A549 (cell line): ENCODE data around the gene RHO. TPM values are rescaled to one million over a fixed set of nuclear protein-coding genes. Genes with fewer than 3 reads are reported as not detected.
"Not testable (repeated sequence)": the region's sequence is repeated elsewhere in the genome, so short reads cannot be mapped to it uniquely, and the experiment has no call there.

Experiments
- ATAC-seq, 2 experiments: fragments of 200-7000 bp in 1 of 2; fragments of >200 bp in 1 of 2; cut with Nextera tagmentation in 1 of 2; cut with Tn5 transposase in 1 of 2; 3 replicates each; pipeline versions ENCODE4 v1.8.0 to v1.9.1; 2018 to 2020; ENCODE audit warnings: mild to moderate bottlenecking in 1 of 2, moderate library complexity in 1 of 2
- CTCF ChIA-PET: fragments of 300-600 bp; sonication (Branson Sonifier 250); formaldehyde crosslinking; extraction: SDS; loops from one replicate; lab custom pipeline; 2021; ENCODE audit warnings: antibody characterized with exemption, inconsistent platforms; lab: Yijun Ruan, JAX
- POLR2A ChIA-PET: fragments of 350-600 bp; formaldehyde crosslinking; extraction: SDS; loops from one replicate; lab custom pipeline; 2021; ENCODE audit warnings: antibody characterized with exemption, inconsistent platforms; lab: Yijun Ruan, JAX
- DNase-seq, 2 experiments: peaks; one replicate each; pipeline versions ENCODE4 v3.0.0 to v3.0.0-alpha.2; 2011 to 2016; ENCODE audit warnings: low read depth in 1 of 2, low spot score in 1 of 2
- FAIRE-seq: peaks from 2 replicates; lab custom pipeline; 2011; peaks lifted over from hg19 to GRCh38; lab: Jason Lieb, UNC
- H3K27ac ChIP-seq, 2 experiments: fragments of >200 bp; sonication (Bioruptor Twin); formaldehyde crosslinking; 3 replicates each; pipeline ENCODE4 v1.5.1; 2016 to 2017
- H3K4me1 ChIP-seq: fragments of >200 bp; sonication (Bioruptor Twin); formaldehyde crosslinking; 3 replicates; pipeline ENCODE4 v1.6.1; 2016
- H3K4me2 ChIP-seq: fragments of >200 bp; sonication (Bioruptor Twin); formaldehyde crosslinking; 3 replicates; pipeline ENCODE4 v1.6.1; 2016
- H3K4me3 ChIP-seq: fragments of >200 bp; sonication (Bioruptor Twin); formaldehyde crosslinking; 3 replicates; pipeline ENCODE4 v1.5.1; 2016
- H3K9me3 ChIP-seq: fragments of >200 bp; sonication (Bioruptor Twin); formaldehyde crosslinking; 3 replicates; pipeline ENCODE4 v1.6.1; 2016
- ATOH8 ChIP-seq: fragments of 250-450 bp; sonication (Bioruptor Pico); IDR thresholded peaks from 2 replicates; pipeline ENCODE4 v1.5.0; 2020; ENCODE audit warnings: low read depth, mild to moderate bottlenecking, moderate library complexity
- BHLHE40 ChIP-seq: IDR thresholded peaks from 2 replicates; pipeline ENCODE4 v1.6.1; 2012; ENCODE audit warnings: low read depth, low read length, inconsistent platforms
- CBX2 ChIP-seq: fragments of 200-600 bp; sonication (generic); IDR thresholded peaks from 2 replicates; pipeline ENCODE4 v1.6.1; 2016; ENCODE audit warnings: low read depth, mild to moderate bottlenecking, borderline replicate concordance
- CEBPB ChIP-seq, 2 experiments: fragments of >200 bp in 1 of 2; sonication (Bioruptor Twin) in 1 of 2; formaldehyde crosslinking in 1 of 2; IDR thresholded peaks; 2 replicates each; pipeline ENCODE4 v1.6.1; 2012 to 2016
- CHD2 ChIP-seq: fragments of 150-350 bp; IDR thresholded peaks from 2 replicates; pipeline ENCODE4 v1.6.1; 2014; ENCODE audit warnings: low read length; ENCODE audit not compliant: partially characterized antibody
- CTCF ChIP-seq: fragments of >200 bp; sonication (Bioruptor Twin); formaldehyde crosslinking; IDR thresholded peaks from 3 replicates; pipeline ENCODE4 v1.5.1; 2016
- EHF ChIP-seq: fragments of 250-450 bp; sonication (Bioruptor Pico); IDR thresholded peaks from 2 replicates; pipeline ENCODE4 v1.5.0; 2020; ENCODE audit warnings: mild to moderate bottlenecking
- EHMT2 ChIP-seq: fragments of 200-600 bp; sonication (generic); IDR thresholded peaks from 2 replicates; pipeline ENCODE4 v1.6.1; 2016; ENCODE audit warnings: antibody characterized with exemption, low read depth, mild to moderate bottlenecking, moderate library complexity
- EP300 ChIP-seq, 2 experiments: fragments of >200 bp; sonication (Bioruptor Twin); formaldehyde crosslinking; IDR thresholded peaks; 2 replicates in 1 of 2; 3 replicates in 1 of 2; pipeline ENCODE4 v1.6.1; 2016 to 2017
- ESRRA ChIP-seq: fragments of 150-350 bp; IDR thresholded peaks from 2 replicates; pipeline ENCODE4 v1.6.1; 2014; ENCODE audit warnings: mild to moderate bottlenecking, low read length, borderline replicate concordance
- FOSB ChIP-seq: fragments of 250-450 bp; sonication (Bioruptor Pico); IDR thresholded peaks from 2 replicates; pipeline ENCODE4 v1.5.0; 2020; ENCODE audit warnings: mild to moderate bottlenecking, moderate library complexity
- FOSL2 ChIP-seq, 2 experiments: fragments of 450-650 bp in 1 of 2; fragments of >200 bp in 1 of 2; sonication (Bioruptor Twin) in 1 of 2; formaldehyde crosslinking; IDR thresholded peaks; 2 replicates each; pipeline versions ENCODE4 v1.5.0 to v1.6.1; 2016 to 2020; ENCODE audit warnings: mild to moderate bottlenecking in 1 of 2, moderate library complexity in 1 of 2
- FOXS1 ChIP-seq: fragments of 250-450 bp; sonication (Bioruptor Pico); IDR thresholded peaks from 2 replicates; pipeline ENCODE4 v1.5.0; 2020; ENCODE audit warnings: mild to moderate bottlenecking, moderate library complexity
- HOXB5 ChIP-seq: fragments of 250-450 bp; sonication (Bioruptor Pico); IDR thresholded peaks from 2 replicates; pipeline ENCODE4 v1.5.0; 2020; ENCODE audit warnings: mild to moderate bottlenecking, moderate library complexity
- KDM1A ChIP-seq: fragments of 200-600 bp; sonication (generic); IDR thresholded peaks from 2 replicates; pipeline ENCODE4 v1.6.1; 2016; ENCODE audit warnings: low read depth, mild to moderate bottlenecking
- NFE2L2 ChIP-seq: fragments of 150-350 bp; conservative IDR thresholded peaks from 2 replicates; pipeline ENCODE4 v1.6.1; 2014; ENCODE audit warnings: low read length
- PHF8 ChIP-seq: fragments of 200-600 bp; sonication (generic); IDR thresholded peaks from 2 replicates; pipeline ENCODE4 v1.6.1; 2016; ENCODE audit warnings: low read depth, mild to moderate bottlenecking, antibody characterized with exemption, moderate library complexity, borderline replicate concordance
- POLR2A ChIP-seq: IDR thresholded peaks from 2 replicates; pipeline ENCODE4 v1.6.1; 2012; ENCODE audit warnings: mild to moderate bottlenecking, low read length
- RARB ChIP-seq: fragments of 250-450 bp; sonication (Bioruptor Pico); IDR thresholded peaks from 2 replicates; pipeline ENCODE4 v1.8.0; 2021; ENCODE audit warnings: mild to moderate bottlenecking, moderate library complexity
- RCOR1 ChIP-seq: fragments of 150-350 bp; IDR thresholded peaks from 2 replicates; pipeline ENCODE4 v1.6.1; 2014; ENCODE audit warnings: antibody characterized with exemption, low read length, low read depth
- RFX5 ChIP-seq: fragments of 450-650 bp; IDR thresholded peaks from 2 replicates; pipeline ENCODE4 v1.7.1; 2014; ENCODE audit warnings: antibody characterized with exemption, mild to moderate bottlenecking, moderate library complexity
- SMC3 ChIP-seq: fragments of >200 bp; sonication (Bioruptor Twin); formaldehyde crosslinking; IDR thresholded peaks from 3 replicates; pipeline ENCODE4 v1.6.1; 2018; ENCODE audit warnings: inconsistent platforms
- SREBF2 ChIP-seq: fragments of 450-650 bp; IDR thresholded peaks from 2 replicates; pipeline ENCODE4 v1.6.1; 2014; ENCODE audit warnings: mild to moderate bottlenecking, moderate library complexity
- TFCP2L1 ChIP-seq: fragments of 250-450 bp; sonication (Bioruptor Pico); IDR thresholded peaks from 2 replicates; pipeline ENCODE4 v1.5.0; 2021; ENCODE audit warnings: mild to moderate bottlenecking
- TP53 ChIP-seq: fragments of 250-450 bp; sonication (Bioruptor Pico); IDR thresholded peaks from 2 replicates; pipeline ENCODE4 v1.5.0; 2021; ENCODE audit warnings: mild to moderate bottlenecking, moderate library complexity
- ZFP36 ChIP-seq: fragments of 450-650 bp; IDR thresholded peaks from 2 replicates; pipeline ENCODE4 v1.6.1; 2014; ENCODE audit warnings: borderline replicate concordance; ENCODE audit not compliant: partially characterized antibody
- ZNF302 ChIP-seq: fragments of 250-450 bp; sonication (Bioruptor Pico); IDR thresholded peaks from 2 replicates; pipeline ENCODE4 v1.9.0; 2021; ENCODE audit warnings: inconsistent platforms, mild to moderate bottlenecking, moderate library complexity
- WGBS: methylation state at CpG from one replicate; pipeline ENCODE4 v1.1.6; 2017; ENCODE audit errors: missing lambda C conversion rate; 5-methylcytosine and 5-hydroxymethylcytosine counted together
- polyA plus RNA-seq, 4 experiments: library from polyadenylated mRNA; depleted of rRNA in 3 of 4; stranded (reverse); fragments of >200 nt; fragmentation: RNase III in 1 of 4; extraction: RNeasy Plus Mini Kit Qiagen cat#74134 plus additional on column Dnase treatment in 1 of 4; gene quantifications; 2 replicates in 3 of 4; 3 replicates in 1 of 4; pipeline ENCODE4 v1.2.3, GENCODE V29; 2011 to 2017
- TF ChIP-seq, protein P1 (sequence below): IDR thresholded peaks from 2 replicates; pipeline ENCODE4 v1.6.1; 2012; ENCODE audit warnings: low read depth, borderline replicate concordance
- TF ChIP-seq, protein P2 (sequence below): IDR thresholded peaks from 2 replicates; pipeline ENCODE4 v1.6.1; 2012

RHO gene
- polyA plus RNA-seq, 2 of the 4 experiments (the other 2 are of a cell fraction) = 0.04 TPM; not detected in 1

GRCh38 chr3:129490273-129490675, 38.2 kb upstream of the RHO start (continued):
- TF ChIP-seq CTCF (peak; percentile 87), ESRRA (no peak), TFCP2L1 (no peak), CHD2 (no peak), BHLHE40 (no peak), EHMT2 (no peak), ZNF302 (no peak), ZFP36 (no peak), SMC3 (peak; percentile 92), RFX5 (no peak), ATOH8 (no peak), HOXB5 (CRISPR knock-in tag) (no peak), SREBF2 (no peak), TP53 (no peak), CEBPB (IDR thresholded peaks at IDR 0.05) (no peak), PHF8 (no peak), RARB (CRISPR knock-in tag) (no peak), FOSB (CRISPR knock-in tag) (no peak), FOSL2 (IDR thresholded peaks at IDR 0.05) (no peak), FOSL2 (CRISPR knock-in tag; IDR thresholded peaks at IDR 0.05) (peak; percentile 61; the same call in 1 of the 2 replicates), KDM1A (no peak), NFE2L2 (peak; percentile 40), EP300 (IDR thresholded peaks at IDR 0.05) (no peak), FOXS1 (CRISPR knock-in tag) (no peak), POLR2A (no peak), EHF (CRISPR knock-in tag) (0 out of 2 replicates have a peak, but pooled peaks have one; percentile 8), RCOR1 (no peak), CBX2 (no peak)
- TF ChIP-seq, protein P1, sequence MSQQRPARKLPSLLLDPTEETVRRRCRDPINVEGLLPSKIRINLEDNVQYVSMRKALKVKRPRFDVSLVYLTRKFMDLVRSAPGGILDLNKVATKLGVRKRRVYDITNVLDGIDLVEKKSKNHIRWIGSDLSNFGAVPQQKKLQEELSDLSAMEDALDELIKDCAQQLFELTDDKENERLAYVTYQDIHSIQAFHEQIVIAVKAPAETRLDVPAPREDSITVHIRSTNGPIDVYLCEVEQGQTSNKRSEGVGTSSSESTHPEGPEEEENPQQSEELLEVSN = no peak
- TF ChIP-seq, protein P2, sequence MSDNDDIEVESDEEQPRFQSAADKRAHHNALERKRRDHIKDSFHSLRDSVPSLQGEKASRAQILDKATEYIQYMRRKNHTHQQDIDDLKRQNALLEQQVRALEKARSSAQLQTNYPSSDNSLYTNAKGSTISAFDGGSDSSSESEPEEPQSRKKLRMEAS = no peak

DNA sequence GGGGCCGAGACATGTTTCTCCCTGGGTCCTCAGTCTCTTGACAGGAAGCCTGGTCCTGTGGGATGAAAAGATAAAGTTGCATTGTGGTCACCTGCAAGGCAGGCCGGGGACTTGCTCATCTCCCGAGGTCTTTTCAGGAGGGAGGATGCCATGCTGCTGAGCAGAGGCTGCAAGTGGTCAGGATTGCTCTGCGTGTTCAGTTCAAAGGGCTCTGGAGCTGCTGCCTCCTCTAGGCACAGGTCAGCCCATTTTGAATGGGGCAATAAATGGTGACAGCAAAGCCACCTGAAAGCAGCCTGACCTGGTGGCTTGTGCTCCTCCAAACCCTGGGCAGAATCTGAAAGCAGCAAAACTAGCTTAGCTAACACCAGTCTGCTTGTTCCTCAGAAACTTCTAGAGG, 37.4 kb upstream of the RHO start:
- peak overlapping the region; percentile 89 to 92 for H3K27ac ChIP-seq
- FAIRE-seq = not testable (repeated sequence)

More for the DNA sequence above, 37.4 kb upstream of the RHO start:
- H3K4me3 ChIP-seq, DNase-seq, H3K4me2 ChIP-seq, POLR2A ChIA-PET, H3K9me3 ChIP-seq, ATAC-seq: not testable (repeated sequence)
- CTCF ChIA-PET = interaction anchor here (1.0 to 2.5 kb wide), 18 partner anchors 10 to 443 kb away, joined by 3 to 16 read pairs (median 8); no protein-coding TSS in a partner anchor
- WGBS = 92% methylated on average over 4 of the region's 4 CpGs
- peaks cover 28% of the 10 kb centered on the region for H3K4me1 ChIP-seq
